Vagina (tissue), 2 donors: Measurements from ENCODE around the gene ROR1.

Experiments used
- CTCF ChIP-seq, 3 experiments: fragments of 450-650 bp in 2 of 3; fragments of 200-600 bp in 1 of 3; sonication (generic) in 1 of 3; IDR thresholded peaks; one replicate each; pipeline ENCODE4 v1.5.1; 2017 to 2019; ENCODE audit warnings: antibody characterized with exemption in 3 of 3, mild to moderate bottlenecking in 2 of 3, moderate library complexity in 2 of 3
- POLR2A ChIP-seq, 2 donors: fragments of 450-650 bp; IDR thresholded peaks; one replicate each; pipeline ENCODE4 v1.6.1; 2017; ENCODE audit warnings: antibody characterized with exemption in 2 of 2, mild to moderate bottlenecking in 2 of 2, moderate library complexity in 2 of 2
- POLR2AphosphoS5 ChIP-seq, 2 donors: sonication (generic); formaldehyde crosslinking; IDR thresholded peaks; one replicate each; pipeline ENCODE4 v1.9.0; 2017; ENCODE audit warnings: antibody characterized with exemption in 2 of 2, mild to moderate bottlenecking in 2 of 2, low read depth in 1 of 2; ENCODE audit not compliant: insufficient read depth in 1 of 2

DNA sequence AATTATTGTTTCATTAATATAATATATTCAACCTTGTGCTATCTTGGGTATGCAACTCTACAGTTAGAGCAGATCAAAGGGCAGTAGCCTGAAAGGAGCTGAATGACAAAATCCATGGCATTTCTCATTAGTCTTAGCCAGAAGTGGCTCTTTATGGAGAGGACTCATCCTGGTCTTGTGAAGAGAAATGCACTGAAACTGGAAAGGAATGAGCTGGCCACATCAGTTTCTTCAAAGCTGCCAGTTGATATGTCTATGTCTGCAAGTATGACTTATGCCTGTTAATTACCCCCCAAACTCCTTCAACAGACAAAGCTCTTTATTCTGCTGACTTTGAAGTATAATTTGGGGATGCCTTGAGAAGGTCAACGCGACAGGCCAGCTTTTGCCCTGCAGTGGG, 310.6 kb downstream of the ROR1 start:
- TF ChIP-seq POLR2A (IDR thresholded peaks at IDR 0.05) = no peak
- no peak for TF ChIP-seq CTCF (IDR thresholded peaks at IDR 0.05)
- TF ChIP-seq POLR2AphosphoS5 (IDR thresholded peaks at IDR 0.05; ENCODE audit: insufficient read depth in 1 of 2, low read depth in 1 of 2) = no peak
